OCI-LY7 (cell line): ENCODE measurements around the gene EYA2. TPM values are rescaled to one million over a fixed set of nuclear protein-coding genes. Genes with fewer than 3 reads are reported as not detected.

ENCODE experiments used
- BruUV-seq: library from RNA; stranded (reverse); fragments of 400-500 nt; replicated peaks from 2 replicates; lab custom pipeline; 2021; lab: Mats Ljungman, UMichigan
- CTCF ChIA-PET: fragments of 300-600 bp; sonication (Branson Sonifier 250); formaldehyde crosslinking; loops from one replicate; lab custom pipeline; 2022; ENCODE audit warnings: antibody characterized with exemption; ENCODE audit not compliant: unreplicated experiment; lab: Charles Lee
- POLR2A ChIA-PET: fragments of 300-600 bp; sonication (Branson Sonifier 250); formaldehyde crosslinking; loops from one replicate; lab custom pipeline; 2022; ENCODE audit warnings: antibody characterized with exemption; lab: Charles Lee
- DNase-seq: peaks from one replicate; pipeline ENCODE4 v3.0.0-alpha.2; 2015; ENCODE audit warnings: low spot score
- H2AFZ ChIP-seq: fragments of 200-600 bp; sonication (generic), shearing (Covaris generic); 2 replicates; pipeline ENCODE4 v1.6.1; 2014; ENCODE audit warnings: mild to moderate bottlenecking, antibody characterized with exemption, low read length, moderate library complexity
- H3K27ac ChIP-seq: fragments of 200-600 bp; sonication (generic); 2 replicates; pipeline ENCODE4 v1.5.1; 2014; ENCODE audit warnings: mixed run types, low read depth, mild to moderate bottlenecking, moderate library complexity, low read length, inconsistent platforms; ENCODE audit not compliant: poor library complexity, severe bottlenecking
- H3K36me3 ChIP-seq: fragments of 200-600 bp; sonication (generic); 2 replicates; pipeline ENCODE4 v1.6.1; 2014; ENCODE audit warnings: mild to moderate bottlenecking, antibody characterized with exemption, low read length, moderate library complexity, mixed read lengths; ENCODE audit not compliant: insufficient read depth
- H3K4me1 ChIP-seq: fragments of 200-600 bp; sonication (generic); 2 replicates; pipeline ENCODE4 v1.5.1; 2014; ENCODE audit warnings: mild to moderate bottlenecking, low read length; ENCODE audit not compliant: insufficient read depth, poor library complexity, severe bottlenecking
- H3K4me2 ChIP-seq: fragments of 200-600 bp; sonication (generic); 2 replicates; pipeline ENCODE4 v1.6.1; 2014; ENCODE audit warnings: mild to moderate bottlenecking, low read length
- H3K4me3 ChIP-seq: fragments of 200-600 bp; sonication (generic); 2 replicates; pipeline ENCODE4 v1.5.1; 2014; ENCODE audit warnings: mild to moderate bottlenecking, low read depth, low read length; ENCODE audit not compliant: poor library complexity, severe bottlenecking
- H3K79me2 ChIP-seq: fragments of 200-600 bp; sonication (generic); 2 replicates; pipeline ENCODE4 v1.6.1; 2016; ENCODE audit warnings: low read depth, mild to moderate bottlenecking, low read length, moderate library complexity, mixed read lengths; ENCODE audit not compliant: insufficient read depth
- H3K9me2 ChIP-seq: fragments of 200-600 bp; sonication (generic); 2 replicates; pipeline ENCODE4 v1.6.1; 2016; ENCODE audit warnings: mild to moderate bottlenecking, low read length, mixed read lengths; ENCODE audit not compliant: insufficient read depth
- H3K9me3 ChIP-seq: fragments of 200-600 bp; sonication (generic); 2 replicates; pipeline ENCODE4 v1.6.1; 2014; ENCODE audit warnings: mild to moderate bottlenecking, mixed run types, low read length, mixed read lengths
- H4K20me1 ChIP-seq: fragments of 200-600 bp; sonication (generic); 2 replicates; pipeline ENCODE4 v1.6.1; 2014; ENCODE audit warnings: mild to moderate bottlenecking, antibody characterized with exemption, low read length, moderate library complexity, mixed read lengths; ENCODE audit not compliant: insufficient read depth
- CTCF ChIP-seq: fragments of 200-600 bp; sonication (generic); conservative IDR thresholded peaks from 2 replicates; pipeline ENCODE4 v1.5.1; 2014; ENCODE audit warnings: mild to moderate bottlenecking, antibody characterized with exemption, low read length, moderate library complexity, mixed read lengths
- EZH2phosphoT487 ChIP-seq: fragments of 200-600 bp; sonication (generic); IDR thresholded peaks from 2 replicates; pipeline ENCODE4 v1.6.1; 2018; ENCODE audit warnings: low read depth, borderline replicate concordance, mild to moderate bottlenecking, mixed run types, antibody characterized with exemption, low read length, moderate library complexity, mixed read lengths
- intact Hi-C: fragments of 100-400 bp; cut with micrococcal nuclease; formaldehyde crosslinking; loops from one replicate; pipeline ENCODE4 v1.10.0; 2022; ENCODE audit not compliant: unreplicated experiment
- total RNA-seq, 2 experiments: library from RNA; depleted of rRNA in 1 of 2; stranded (reverse); fragments of >200 nt in 1 of 2; shearing (Covaris generic) in 1 of 2; gene quantifications; 2 replicates each; pipeline ENCODE4 v1.2.3, GENCODE V29; 2014 to 2022

EYA2 gene
- total RNA-seq, 2 experiments from 2014 or later: not detected

DNA sequence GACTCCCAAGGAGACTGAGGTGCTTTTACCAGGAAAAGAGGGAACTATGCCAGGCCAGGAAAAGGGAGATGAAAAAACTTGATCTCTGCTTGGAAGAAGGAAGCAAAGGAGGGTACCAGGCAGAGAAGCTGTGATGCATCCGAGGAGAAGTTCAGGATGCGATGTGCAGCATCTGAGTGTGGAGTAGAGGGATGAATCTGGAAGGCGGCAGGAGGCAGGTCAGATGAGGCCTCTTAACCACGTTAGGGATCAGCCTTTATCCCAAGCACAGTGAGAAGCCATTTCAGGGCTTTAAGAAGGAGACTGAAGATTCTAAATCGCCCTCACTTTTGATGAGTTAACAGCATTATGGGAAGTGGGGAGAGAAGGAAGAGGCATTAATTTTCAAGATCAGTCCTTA lies 44.9 kb upstream of the EYA2 start:
- BruUV-seq: no TSS peak
- Histone ChIP-seq H3K4me3 (no peak overlapping the region), H4K20me1 (no peaks in the 10 kb centered on the region), H3K4me2 (no peak overlapping the region), H2AFZ (no peak overlapping the region), H3K4me1 (no peaks in the 10 kb centered on the region), H3K79me2 (no peaks in the 10 kb centered on the region), H3K36me3 (no peaks in the 10 kb centered on the region), H3K9me2 (no peaks in the 10 kb centered on the region), H3K9me3 (no peaks in the 10 kb centered on the region), H3K27ac (no peak overlapping the region)
- ChIA-PET POLR2A (no interaction called here), CTCF (no interaction called here)
- TF ChIP-seq CTCF: no peak
- no peak for TF ChIP-seq EZH2phosphoT487
- no peak for DNase-seq
- intact Hi-C loops: no loop called here

DNA sequence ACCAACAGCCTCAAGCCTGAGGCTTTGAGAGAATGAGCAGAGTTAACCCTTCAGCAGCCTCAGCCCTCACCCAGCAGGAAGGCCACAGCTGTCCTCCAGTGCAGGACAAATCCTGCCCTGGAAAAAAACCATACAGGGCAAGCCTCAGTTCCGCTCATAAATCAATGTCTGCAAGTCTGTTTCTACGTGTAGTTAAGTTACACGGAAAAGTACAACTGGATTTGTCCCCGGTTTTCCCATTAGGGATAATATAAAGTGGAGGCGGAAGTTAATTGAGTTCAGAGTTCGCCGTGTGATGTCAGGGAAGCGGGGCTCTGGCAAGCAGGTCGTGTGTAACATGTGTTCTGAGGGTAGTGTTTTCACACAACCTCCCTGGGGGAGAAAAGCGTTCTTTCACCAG lies 44.2 kb upstream of the EYA2 start:
- Histone ChIP-seq H3K27ac (no peak overlapping the region), H3K9me2 (no peaks in the 10 kb centered on the region), H3K4me3 (no peak overlapping the region), H3K9me3 (no peaks in the 10 kb centered on the region), H2AFZ (no peak overlapping the region), H3K79me2 (no peaks in the 10 kb centered on the region), H3K36me3 (no peaks in the 10 kb centered on the region), H3K4me1 (no peaks in the 10 kb centered on the region), H3K4me2 (no peak overlapping the region), H4K20me1 (no peaks in the 10 kb centered on the region)
- DNase-seq: no peak
- BruUV-seq: no TSS peak
- intact Hi-C loops: no loop called here
- TF ChIP-seq EZH2phosphoT487: no peak
- TF ChIP-seq CTCF: no peak
- CTCF ChIA-PET: no interaction called here
- POLR2A ChIA-PET: no interaction called here

DNA sequence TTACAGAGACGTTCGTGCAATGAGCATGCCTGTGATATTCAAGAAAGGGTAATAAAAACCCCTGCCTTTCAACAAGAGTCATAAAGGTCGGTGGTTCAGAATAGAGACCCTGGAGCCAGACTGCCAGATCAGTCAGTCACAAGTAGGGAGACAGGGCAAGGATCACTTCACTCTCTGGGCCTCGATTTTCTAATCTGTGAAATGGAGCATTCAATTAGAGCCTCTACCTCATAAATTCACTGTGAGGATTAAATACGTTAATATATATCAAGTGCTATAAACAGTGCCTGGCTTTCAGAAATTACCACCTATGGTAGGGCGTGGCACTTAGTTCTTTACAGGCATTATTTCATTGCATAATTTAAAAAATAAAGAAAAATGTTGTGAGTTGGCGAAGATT lies 43.7 kb upstream of the EYA2 start:
- Histone ChIP-seq H3K9me2 (no peaks in the 10 kb centered on the region), H3K79me2 (no peaks in the 10 kb centered on the region), H3K4me1 (no peaks in the 10 kb centered on the region), H3K4me3 (no peak overlapping the region), H3K36me3 (no peaks in the 10 kb centered on the region), H3K9me3 (no peaks in the 10 kb centered on the region), H3K4me2 (no peak overlapping the region), H3K27ac (no peak overlapping the region), H2AFZ (no peak overlapping the region), H4K20me1 (no peaks in the 10 kb centered on the region)
- BruUV-seq: no TSS peak
- no peak for DNase-seq
- intact Hi-C loops: no loop called here
- CTCF ChIA-PET: no interaction called here
- TF ChIP-seq CTCF (no peak), EZH2phosphoT487 (no peak)
- POLR2A ChIA-PET: no interaction called here
